ENCODE measurements around the gene TSPAN7. TPM values are rescaled to one million over a fixed set of nuclear protein-coding genes. Genes with fewer than 3 reads are reported as not detected.

TSPAN7 gene
- total and polyA plus RNA-seq, 2 of the 8 experiments (the other 6 are each of a cell fraction or from before 2014, with no cell fraction given) = 32.1 to 37.7 TPM

GRCh38 chrX:38595801-38596200, 34.5 kb downstream of the TSPAN7 start:
- Histone ChIP-seq H3K27me3 (replicated peaks in 1 of 4; ENCODE audit: control insufficient read depth in 3 of 4, extremely low read depth in 1 of 4, insufficient read depth in 3 of 4, low read length in 3 of 4) (no peaks in the 10 kb centered on the region), H4K8ac (ENCODE audit: extremely low read depth, insufficient read depth, low read length) (no peak overlapping the region), H2AK5ac (ENCODE audit: low read depth, low read length) (no peak overlapping the region), H3K9ac (replicated peaks in 1 of 4; ENCODE audit: extremely low read depth in 1 of 4, low read depth in 3 of 4, low read length in 3 of 4) (no peak overlapping the region), H4K91ac (replicated peaks; ENCODE audit: insufficient read length, low read length) (no peak overlapping the region), H3K4me2 (ENCODE audit: insufficient read depth in 1 of 2, low read depth in 2 of 2, low read length in 2 of 2) (no peak overlapping the region), H3K4me3 (ENCODE audit: extremely low read depth in 1 of 4, insufficient read depth in 2 of 4, low read depth in 3 of 4, low read length in 4 of 4) (no peak overlapping the region), H2BK15ac (ENCODE audit: low read length) (no peak overlapping the region), H3K23ac (ENCODE audit: insufficient read length) (no peak overlapping the region), H2AFZ (ENCODE audit: low read length) (no peak overlapping the region), H3K79me1 (ENCODE audit: low read depth, low read length) (no peaks in the 10 kb centered on the region), H3K9me3 (ENCODE audit: insufficient read depth in 2 of 2, low read depth in 1 of 2, low read length in 1 of 2) (no peaks in the 10 kb centered on the region; a peak in 1 of 4 replicates), H2BK120ac (replicated peaks; ENCODE audit: low read depth, low read length) (no peak overlapping the region), H2BK20ac (ENCODE audit: low read length) (no peak overlapping the region), H2BK5ac (ENCODE audit: low read depth, low read length) (no peak overlapping the region), H3K79me2 (ENCODE audit: control insufficient read depth in 1 of 2, insufficient read depth in 2 of 2, low read length in 2 of 2) (no peaks in the 10 kb centered on the region), H3K27ac (ENCODE audit: low read depth, low read length) (no peak overlapping the region), H3K18ac (ENCODE audit: extremely low read depth, low read length) (no peak overlapping the region), H3K4me1 (replicated peaks in 1 of 4; ENCODE audit: control insufficient read depth in 3 of 4, insufficient read depth in 4 of 4, low read length in 3 of 4) (no peaks in the 10 kb centered on the region), H3K56ac (replicated peaks; ENCODE audit: insufficient read length, low read depth, low read length) (no peak overlapping the region), H4K20me1 (replicated peaks in 1 of 2; ENCODE audit: control insufficient read depth in 1 of 2, insufficient read depth in 2 of 2, low read length in 2 of 2) (no peaks in the 10 kb centered on the region), H4K5ac (ENCODE audit: insufficient read length, low read depth, low read length) (no peak overlapping the region), H3K23me2 (ENCODE audit: low read depth, low read length) (no peaks in the 10 kb centered on the region), H3K36me3 (ENCODE audit: control insufficient read depth in 2 of 4, insufficient read depth in 4 of 4, low read length in 3 of 4) (no peaks in the 10 kb centered on the region; a peak in 1 of 8 replicates), H3K4ac (replicated peaks; ENCODE audit: insufficient read length, low read depth, low read length) (no peak overlapping the region), H2BK12ac (ENCODE audit: low read depth, low read length) (no peak overlapping the region), H3K14ac (ENCODE audit: insufficient read length) (no peak overlapping the region)
- no peak for FAIRE-seq
- ChIA-PET POLR2A (ENCODE audit: partially characterized antibody) (no interaction called here), CTCF (ENCODE audit: partially characterized antibody) (no interaction called here)
- 80% methylated on average over 1 of the region's 1 CpG; no CpG with 5 or more reads in 1 of the 2 experiments for WGBS, 2 experiments (ENCODE audit: extremely low coverage in 1 of 2, insufficient coverage in 1 of 2, insufficient read length in 1 of 2, insufficient replicate concordance in 2 of 2, low coverage in 1 of 2, low lambda C conversion rate in 2 of 2, missing lambda C conversion rate in 1 of 2)
- no peak for DNase-seq (ENCODE audit: low read depth in 1 of 2, low spot score in 2 of 2)
- TF ChIP-seq BCL11A (IDR thresholded peaks at IDR 0.05; ENCODE audit: low read depth in 2 of 2, low read length in 2 of 2) (no peak), POLR2AphosphoS5 (IDR thresholded peaks at IDR 0.05; ENCODE audit: low read depth, low read length) (no peak), SUZ12 (IDR thresholded peaks at IDR 0.05; ENCODE audit: low read length) (no peak), CBX8 (IDR thresholded peaks at IDR 0.05; ENCODE audit: borderline replicate concordance, low read depth, low read length) (no peak), EGR1 (IDR thresholded peaks at IDR 0.05; ENCODE audit: borderline replicate concordance, low read depth, low read length) (no peak), SIX5 (IDR thresholded peaks at IDR 0.05; ENCODE audit: low read depth, low read length) (no peak), MAFK (IDR thresholded peaks at IDR 0.05; ENCODE audit: low read depth, low read length) (no peak), JUND (IDR thresholded peaks at IDR 0.05; ENCODE audit: low read length) (no peak), ZNF274 (IDR thresholded peaks at IDR 0.05; ENCODE audit: borderline replicate concordance, extremely low read depth, low read length) (no peak), CREB1 (IDR thresholded peaks at IDR 0.05) (no peak), SRF (IDR thresholded peaks at IDR 0.05; ENCODE audit: low read depth, low read length) (no peak), CTBP2 (IDR thresholded peaks at IDR 0.05; ENCODE audit: borderline replicate concordance, insufficient read depth, insufficient read length, low read length) (no peak)

Measured in H1 (cell line).